GM12878 (cell line): ENCODE results near the gene SETBP1. TPM values are rescaled to one million over a fixed set of nuclear protein-coding genes. Genes with fewer than 3 reads are reported as not detected.

Source experiments
- ATAC-seq: fragments of 200-7000 bp; cut with Tn5 transposase; 3 replicates; pipeline ENCODE4 v1.9.1; 2020; ENCODE audit warnings: mild to moderate bottlenecking, moderate library complexity
- BruUV-seq: library from RNA; stranded (reverse); fragments of 400-500 nt; replicated peaks from 2 replicates; lab custom pipeline; 2021; lab: Mats Ljungman, UMichigan
- CTCF ChIA-PET: fragments of 300-600 bp; sonication (Branson Sonifier 250); formaldehyde crosslinking; extraction: SDS; loops from one replicate; lab custom pipeline; 2021; ENCODE audit warnings: inconsistent platforms; lab: Yijun Ruan, JAX
- POLR2A ChIA-PET: fragments of 350-600 bp; formaldehyde crosslinking; extraction: SDS; loops from one replicate; lab custom pipeline; 2021; ENCODE audit warnings: inconsistent platforms; lab: Charles Lee
- RAD21 ChIA-PET: fragments of 300-600 bp; sonication (Branson Sonifier 250); formaldehyde crosslinking; loops from one replicate; lab custom pipeline; 2023; ENCODE audit warnings: antibody characterized with exemption; ENCODE audit not compliant: unreplicated experiment; lab: Charles Lee
- SMC1A ChIA-PET: fragments of 300-600 bp; sonication (Branson Sonifier 250); formaldehyde crosslinking; loops from one replicate; lab custom pipeline; 2023; ENCODE audit not compliant: unreplicated experiment, uncharacterized antibody; lab: Charles Lee
- DNase-seq: peaks from one replicate; pipeline ENCODE4 v3.0.0-alpha.2; 2011; ENCODE audit warnings: low read depth, low spot score
- FAIRE-seq: peaks from 3 replicates; lab custom pipeline; 2011; peaks lifted over from hg19 to GRCh38; lab: Jason Lieb, UNC
- H2AFZ ChIP-seq: 2 replicates; pipeline ENCODE4 v1.6.0; 2011; ENCODE audit warnings: low read depth, low read length, control low read depth; ENCODE audit not compliant: control insufficient read depth
- H3K27ac ChIP-seq: 2 replicates; pipeline ENCODE4 v1.5.1; 2011; ENCODE audit warnings: control low read depth; ENCODE audit not compliant: control insufficient read depth, insufficient read depth
- H3K27me3 ChIP-seq, 2 experiments: replicated peaks in 1 of 2; 2 replicates each; pipeline versions ENCODE4 v1.6.0 to v1.6.1; 2011; ENCODE audit warnings: low read length in 1 of 2; ENCODE audit not compliant: control insufficient read depth in 2 of 2, insufficient read depth in 2 of 2
- H3K36me3 ChIP-seq, 2 experiments: 2 replicates each; pipeline ENCODE4 v1.5.1; 2011; ENCODE audit warnings: low read length in 1 of 2; ENCODE audit not compliant: control insufficient read depth in 2 of 2, insufficient read depth in 2 of 2
- H3K4me1 ChIP-seq: 2 replicates; pipeline ENCODE4 v1.6.1; 2011; ENCODE audit warnings: mild to moderate bottlenecking, low read length, moderate library complexity, mixed read lengths; ENCODE audit not compliant: control insufficient read depth, insufficient read depth
- H3K4me2 ChIP-seq: 2 replicates; pipeline ENCODE4 v1.6.0; 2011; ENCODE audit warnings: control low read depth; ENCODE audit not compliant: control insufficient read depth, insufficient read depth
- H3K4me3 ChIP-seq: fragments of 200-600 bp; sonication (generic); 2 replicates; pipeline ENCODE4 v1.5.1; 2016
- H3K79me2 ChIP-seq: 2 replicates; pipeline ENCODE4 v1.6.0; 2011; ENCODE audit warnings: low read length; ENCODE audit not compliant: control insufficient read depth, insufficient read depth
- H3K9ac ChIP-seq: 2 replicates; pipeline ENCODE4 v1.8.0; 2011; ENCODE audit warnings: low read length, control low read depth, mixed read lengths; ENCODE audit not compliant: control insufficient read depth, insufficient read depth
- H3K9me3 ChIP-seq: replicated peaks from 3 replicates; pipeline ENCODE4 v1.5.1; 2011; ENCODE audit warnings: mild to moderate bottlenecking, low read length; ENCODE audit not compliant: control insufficient read depth, insufficient read depth
- H4K20me1 ChIP-seq: 2 replicates; pipeline ENCODE4 v1.6.0; 2011; ENCODE audit not compliant: control insufficient read depth, insufficient read depth
- CEBPB ChIP-seq, 2 experiments: fragments of 150-350 bp in 1 of 2; IDR thresholded peaks; 2 replicates each; pipeline ENCODE4 v1.6.1; 2012 to 2014; ENCODE audit warnings: low read depth in 2 of 2, low read length in 2 of 2, borderline replicate concordance in 1 of 2, inconsistent platforms in 1 of 2
- E4F1 ChIP-seq: fragments of 450-650 bp; IDR thresholded peaks from 2 replicates; pipeline ENCODE4 v1.6.1; 2018; ENCODE audit warnings: borderline replicate concordance, mild to moderate bottlenecking; ENCODE audit not compliant: partially characterized antibody
- EGR1 ChIP-seq, 2 experiments: IDR thresholded peaks; 1 replicate in 1 of 2; 2 replicates in 1 of 2; pipeline ENCODE4 v1.6.1; 2011 to 2012; ENCODE audit warnings: low read depth in 2 of 2, low read length in 2 of 2, borderline replicate concordance in 1 of 2, mild to moderate bottlenecking in 1 of 2, moderate library complexity in 1 of 2
- IKZF2 ChIP-seq, 2 experiments: fragments of 450-650 bp; IDR thresholded peaks; 2 replicates each; pipeline ENCODE4 v1.6.1; 2017; ENCODE audit warnings: mild to moderate bottlenecking in 2 of 2, moderate library complexity in 2 of 2
- IRF5 ChIP-seq: fragments of 450-650 bp; IDR thresholded peaks from 2 replicates; pipeline ENCODE4 v1.6.1; 2017; ENCODE audit warnings: borderline replicate concordance
- NFIC ChIP-seq: IDR thresholded peaks from 2 replicates; pipeline ENCODE4 v1.6.1; 2012; ENCODE audit warnings: low read depth, mild to moderate bottlenecking, inconsistent platforms, low read length, moderate library complexity
- NR2C2 ChIP-seq: IDR thresholded peaks from 2 replicates; pipeline ENCODE4 v1.6.1; 2011; ENCODE audit warnings: borderline replicate concordance, low read depth; ENCODE audit not compliant: control insufficient read depth, insufficient read length
- RCOR1 ChIP-seq: conservative IDR thresholded peaks from 2 replicates; pipeline ENCODE4 v1.6.1; 2012; ENCODE audit warnings: low read depth, low read length, improper control_type of control experiment
- RFX5 ChIP-seq: IDR thresholded peaks from 2 replicates; pipeline ENCODE4 v1.6.1; 2011; ENCODE audit warnings: low read depth, low read length, improper control_type of control experiment
- SMC3 ChIP-seq: IDR thresholded peaks from 2 replicates; pipeline ENCODE4 v1.6.1; 2011; ENCODE audit warnings: low read length, improper control_type of control experiment, borderline replicate concordance
- TCF7 ChIP-seq: IDR thresholded peaks from 2 replicates; pipeline ENCODE4 v1.6.1; 2014; ENCODE audit warnings: antibody characterized with exemption, borderline replicate concordance
- WGBS: methylation state at CpG from one replicate; pipeline ENCODE4 v1.1.6; 2016; ENCODE audit warnings: low lambda C conversion rate; ENCODE audit not compliant: insufficient replicate concordance, insufficient coverage; ENCODE audit errors: missing lambda C conversion rate; 5-methylcytosine and 5-hydroxymethylcytosine counted together
- in situ Hi-C: fragments of 300-500 bp; cut with MboI; formaldehyde crosslinking; loops from 9 replicates; pipeline ENCODE4 v1.14.3; 2018; ENCODE audit warnings: mixed read lengths
- intact Hi-C: fragments of 100-400 bp; cut with micrococcal nuclease; formaldehyde crosslinking; loops from one replicate; pipeline ENCODE4 v1.14.2; 2022; ENCODE audit not compliant: unreplicated experiment
- polyA plus RNA-seq, 11 experiments: library from polyadenylated mRNA; depleted of rRNA in 4 of 11; unstranded in 6 of 11; stranded (reverse) in 5 of 11; fragments of >200 nt; fragmentation: Nextera tagmentation in 4 of 11; fragmentation: Illumina TruSeq in 1 of 11; extraction: Ambion mirVana in 4 of 11; extraction: Trizol in 1 of 11; gene quantifications; 1 replicate in 1 of 11; 2 replicates in 10 of 11; pipeline versions ENCODE4 v1.2.1 to v1.2.3, GENCODE V29; 2011 to 2016; ENCODE audit warnings: inconsistent platforms in 2 of 11, missing spikeins in 2 of 11, low read depth in 1 of 11
- total RNA-seq, 4 experiments: library from RNA; depleted of rRNA in 3 of 4; stranded (reverse); fragments of >200 nt in 3 of 4; fragmentation: Illumina TruSeq in 1 of 4; extraction: Trizol in 1 of 4; gene quantifications; 2 replicates each; pipeline versions ENCODE4 v1.2.1 to v1.2.3, GENCODE V29; 2013 to 2021

SETBP1 gene
- total and polyA plus RNA-seq, 10 of the 15 experiments (the other 5 are each of a cell fraction or from before 2014, with no cell fraction given): 0.99 to 29.7 (median 8.3) TPM

GRCh38 chr18:44673256-44673880, 7.3 kb upstream of the SETBP1 start:
- no peak for FAIRE-seq
- POLR2A ChIA-PET: no interaction called here
- H3K4me3 ChIP-seq: no peak overlapping the region
- no peak for DNase-seq
- no peaks in the 10 kb centered on the region for H4K20me1 ChIP-seq
- TF ChIP-seq NFIC (no peak), SMC3 (no peak), CEBPB (IDR thresholded peaks at IDR 0.05; ENCODE audit: borderline replicate concordance in 1 of 2, low read depth in 2 of 2, low read length in 2 of 2) (no peak), EGR1 (IDR thresholded peaks at IDR 0.05; ENCODE audit: borderline replicate concordance in 1 of 2, low read depth in 2 of 2, low read length in 2 of 2) (no peak), E4F1 (no peak), IRF5 (no peak), IKZF2 (IDR thresholded peaks at IDR 0.05) (no peak), TCF7 (no peak), RFX5 (no peak), RCOR1 (no peak), NR2C2 (no peak)
- TF ChIP-seq, all 136 proteins: peak for 0
- H3K4me1 ChIP-seq: 0 out of 2 replicates have a peak, but pooled peaks cover under 1% of the 10 kb centered on the region
- H3K27me3 ChIP-seq: peaks cover 0 to 10% of the 10 kb centered on the region in 2 experiments; a peak in 2 of 4 replicates
- no peak overlapping the region for H2AFZ ChIP-seq
- ChIA-PET RAD21 (interaction anchor here (1.3 kb wide), 1 partner anchor 539 kb away, joined by 4 read pairs; no protein-coding TSS in a partner anchor), CTCF (interaction anchor here (0.5 to 1.2 kb wide), 2 partner anchors 88 to 1051 kb away, joined by 3 read pairs; no protein-coding TSS in a partner anchor), SMC1A (interaction anchor here (1.1 to 1.2 kb wide), 2 partner anchors 9 to 177 kb away, joined by 3 read pairs; no protein-coding TSS in a partner anchor)
- 66% methylated on average over 3 of the region's 3 CpGs for WGBS
- in situ Hi-C loops: no loop called here
- H3K27ac ChIP-seq: no peak overlapping the region
- H3K9ac ChIP-seq: no peak overlapping the region
- H3K4me2 ChIP-seq: no peak overlapping the region
- no peak for ATAC-seq
- no peaks in the 10 kb centered on the region for H3K36me3 ChIP-seq
- no peaks in the 10 kb centered on the region for H3K9me3 ChIP-seq
- H3K79me2 ChIP-seq: no peaks in the 10 kb centered on the region
- intact Hi-C loops: loop anchor here (10.0 kb wide), 1 partner anchor 351 kb away; no protein-coding TSS in a partner anchor
- no TSS peak for BruUV-seq
